ENCODE data around the gene JAKMIP3.

JAKMIP3 gene

DNA sequence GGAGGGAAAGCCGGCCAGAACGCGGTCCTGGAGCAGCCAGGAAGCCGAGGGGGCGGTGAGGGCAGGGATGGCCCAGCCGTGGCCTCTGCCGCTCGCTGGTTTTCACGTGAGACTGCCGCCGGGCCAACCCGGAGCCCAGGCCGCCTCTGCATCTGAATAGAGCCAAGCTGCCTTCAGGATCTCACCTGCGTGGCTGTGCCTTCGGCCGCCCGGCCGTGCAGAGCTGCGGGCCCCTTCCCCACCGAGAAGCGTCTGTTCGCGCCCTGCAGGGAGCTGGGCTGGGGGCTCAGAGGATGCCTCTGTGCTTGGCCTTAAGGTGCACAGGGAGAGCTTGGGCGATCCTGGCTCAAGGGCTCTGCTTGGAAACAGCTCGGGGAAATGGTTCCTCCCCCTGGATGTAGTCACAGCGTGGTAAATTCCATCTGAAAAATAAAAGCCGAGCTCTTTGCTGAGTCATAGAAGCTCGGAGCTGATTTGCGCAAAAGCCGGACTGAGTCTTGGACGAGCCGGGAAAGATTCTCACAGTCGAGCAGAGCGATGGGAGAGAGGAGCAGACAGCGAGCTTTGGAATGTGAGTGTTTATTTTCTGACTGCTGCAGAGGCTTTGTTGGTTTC lies at the start of gene JAKMIP3:
Gene JAKMIP3, plus strand, starts transcription at position 456 of the 615 bp plus-strand sequence. CDS start 38,863 bp downstream, outside the sequence.
- no peak for DNase-seq

DNA sequence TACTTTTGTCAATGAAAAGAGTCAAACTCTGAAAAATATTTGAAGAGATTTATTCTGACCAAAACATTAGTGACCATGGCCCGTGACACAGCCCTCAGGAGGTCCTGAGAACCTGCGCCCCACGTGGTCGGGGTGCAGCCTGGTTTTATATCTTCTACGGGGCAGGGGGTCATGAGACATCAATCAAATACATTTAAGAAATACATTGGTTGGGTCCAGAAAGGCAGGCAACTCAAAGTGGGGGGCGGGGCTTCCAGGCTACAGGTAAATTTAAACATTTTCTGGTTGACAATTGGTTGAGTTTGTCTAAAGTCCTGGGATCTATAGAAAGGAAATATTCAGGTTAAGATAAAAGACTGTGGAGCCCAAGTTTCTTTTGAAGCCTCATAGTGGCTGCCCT lies 49.2 kb upstream of the JAKMIP3 start:
- no peak for DNase-seq

DNA sequence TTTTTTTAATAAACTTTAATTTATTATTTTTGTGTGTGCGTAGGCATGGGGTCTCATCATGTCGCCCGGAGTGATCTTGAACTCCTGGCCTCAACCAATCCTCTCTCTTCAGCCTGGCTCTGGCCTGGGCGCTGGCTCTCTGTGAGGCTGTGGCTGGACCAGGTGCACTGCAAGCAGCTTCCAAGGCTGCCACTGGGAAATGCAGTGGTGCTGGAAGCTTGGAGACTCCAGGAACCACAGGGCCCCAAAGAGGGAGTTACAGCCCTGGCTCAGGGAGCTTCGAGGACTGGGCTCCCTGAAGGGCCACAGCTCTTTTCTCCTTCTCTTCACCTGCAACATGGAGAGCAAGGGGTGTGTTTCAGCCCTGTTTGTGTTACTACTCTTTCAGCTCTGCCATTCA lies 47.3 kb upstream of the JAKMIP3 start:
- no peak for DNase-seq

DNA sequence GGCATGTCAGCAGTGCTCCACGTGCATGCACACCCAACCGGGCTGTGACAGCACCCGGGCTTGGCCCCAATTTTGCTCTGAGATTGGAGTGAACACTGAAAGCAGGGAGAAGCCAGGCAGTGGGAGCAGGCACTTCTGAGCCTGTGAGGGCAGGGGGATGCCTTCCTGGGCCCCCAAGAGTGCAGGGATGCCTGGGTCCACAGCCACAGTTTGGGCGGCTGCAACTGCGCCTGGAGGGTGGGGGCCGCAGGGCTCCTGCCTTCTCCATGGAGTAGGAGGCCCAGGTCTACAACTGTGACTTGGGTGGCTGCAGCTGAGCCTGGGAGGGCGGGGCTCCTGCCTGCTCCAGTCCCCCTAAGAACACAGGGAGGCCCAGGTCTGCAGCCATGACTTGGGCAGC lies 46.4 kb upstream of the JAKMIP3 start:
- DNase-seq: no peak

DNA sequence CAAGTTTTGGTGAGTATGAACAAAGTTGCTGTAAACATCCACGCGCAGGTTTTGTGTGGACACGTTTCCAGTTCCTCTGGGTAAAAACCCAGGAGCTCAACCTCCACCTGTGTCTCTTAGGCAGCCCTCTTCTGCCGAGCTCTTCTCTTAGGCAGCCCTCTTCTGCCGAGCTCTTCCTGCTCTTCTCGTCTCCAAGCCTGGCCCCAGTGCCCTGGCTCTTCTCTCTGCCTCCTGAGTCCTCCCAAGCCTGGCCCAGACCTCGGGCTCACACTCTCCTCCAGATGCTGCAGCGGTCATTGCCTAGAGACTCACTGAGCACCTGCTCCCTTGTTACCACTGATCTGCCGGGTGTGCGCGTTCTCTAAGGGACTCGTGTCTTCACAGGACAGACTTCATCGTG lies 45.3 kb upstream of the JAKMIP3 start:
- DNase-seq: no peak

DNA sequence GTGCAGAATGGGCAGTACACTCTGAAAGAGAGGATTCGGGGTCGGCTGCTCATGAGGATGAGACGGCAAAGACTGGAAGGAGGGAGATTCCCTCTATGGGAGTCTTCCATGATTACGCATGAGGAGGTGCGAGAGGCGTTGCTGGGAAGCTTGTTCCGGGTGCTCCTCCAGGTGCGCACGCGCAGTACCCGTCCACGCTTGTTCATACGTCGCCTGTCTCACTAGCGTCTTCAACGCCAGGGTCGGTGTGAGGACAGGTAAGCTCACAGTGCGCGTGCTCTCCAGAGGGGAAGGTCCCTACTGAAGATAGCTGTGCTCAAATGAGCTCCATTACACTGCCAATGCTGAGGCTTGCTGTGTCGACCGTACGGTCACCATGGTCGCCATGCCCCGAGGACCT lies 44.7 kb upstream of the JAKMIP3 start:
- DNase-seq: no peak

DNA sequence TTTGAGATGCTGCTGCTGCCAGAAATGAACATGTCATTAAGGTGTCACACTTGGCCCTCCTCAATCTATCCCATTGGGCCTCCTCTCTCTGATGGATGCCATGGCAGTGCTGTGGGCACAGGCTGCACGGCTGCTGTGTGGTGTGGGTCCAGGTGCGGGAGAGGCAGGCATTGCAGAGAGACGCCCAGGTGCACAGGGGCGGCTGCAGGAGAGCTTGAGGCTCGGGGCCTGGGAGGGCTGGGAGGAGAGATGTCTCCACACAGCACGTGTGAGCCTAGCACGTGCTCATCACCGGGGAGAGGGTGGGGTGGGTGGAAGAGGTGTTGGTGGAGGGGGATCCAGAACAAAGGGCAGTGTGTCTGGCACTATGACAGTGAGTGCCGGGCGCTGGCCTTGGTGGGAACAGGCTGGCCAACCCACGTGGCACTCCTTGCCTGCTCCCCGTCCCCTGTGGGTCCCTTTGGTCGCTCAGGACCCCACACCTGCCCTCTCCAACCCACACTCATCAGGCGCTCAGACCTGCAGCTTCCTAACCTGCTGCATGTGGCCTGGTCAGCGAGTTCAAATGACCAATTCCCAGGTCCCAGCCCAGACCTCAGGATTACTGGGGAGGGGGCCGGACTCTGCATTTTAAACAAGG lies 44.1 kb upstream of the JAKMIP3 start:
- DNase-seq: no peak

DNA sequence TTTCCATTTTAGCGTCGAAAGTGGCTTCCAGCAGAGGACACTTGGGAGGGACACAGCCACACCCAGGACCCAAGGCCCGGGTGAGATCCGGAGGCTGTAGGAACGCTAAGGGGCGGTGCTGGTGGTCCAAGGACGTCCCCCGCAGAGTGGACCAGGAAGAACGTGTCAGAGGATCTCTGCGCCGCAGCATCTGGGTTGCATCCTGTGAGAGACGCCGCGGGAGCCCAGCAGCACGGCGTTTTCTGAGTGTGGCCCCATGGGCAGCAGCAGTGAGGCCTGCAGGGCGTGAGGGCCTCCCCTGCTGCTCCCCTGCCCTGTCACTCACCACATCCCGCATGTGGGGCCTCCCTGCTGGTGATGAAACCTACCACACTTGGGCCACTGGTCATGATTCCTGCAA lies 43.5 kb upstream of the JAKMIP3 start:
- DNase-seq: no peak

DNA sequence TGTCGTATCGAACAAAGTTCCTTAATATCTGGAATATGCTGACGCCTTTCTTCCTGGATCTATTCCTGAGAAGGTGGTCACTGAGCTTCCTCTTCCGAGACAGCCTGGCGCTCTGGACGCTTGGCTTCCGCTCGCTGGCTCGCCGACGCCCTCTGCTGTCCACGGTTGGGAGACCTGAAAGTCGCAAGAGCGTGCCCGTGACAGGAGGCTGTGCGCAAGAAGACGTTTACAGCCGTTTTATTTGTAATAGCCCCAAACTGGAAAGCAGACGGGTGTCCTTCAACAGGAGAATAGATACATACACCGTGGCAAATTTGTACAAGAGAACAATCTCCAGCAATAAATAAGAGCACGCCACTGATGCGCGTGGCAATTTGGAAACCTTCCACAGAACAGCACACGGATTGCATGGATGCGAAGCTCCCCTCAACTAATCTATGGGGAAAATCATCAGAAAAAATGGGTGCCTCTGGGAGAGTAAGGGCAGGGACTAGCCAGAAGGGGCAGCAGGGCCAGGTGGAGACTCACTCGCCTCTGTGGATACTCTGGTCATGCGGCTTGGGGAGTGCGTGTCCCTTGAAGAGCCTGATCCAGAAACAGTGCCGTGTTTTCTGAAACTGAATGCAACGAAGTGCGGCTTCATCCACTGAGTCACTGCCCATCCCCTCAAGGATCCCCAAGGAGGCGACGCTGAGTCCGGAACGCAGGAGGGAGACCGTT lies 42.5 kb upstream of the JAKMIP3 start:
- peak; percentile 86 to 88 for DNase-seq

DNA sequence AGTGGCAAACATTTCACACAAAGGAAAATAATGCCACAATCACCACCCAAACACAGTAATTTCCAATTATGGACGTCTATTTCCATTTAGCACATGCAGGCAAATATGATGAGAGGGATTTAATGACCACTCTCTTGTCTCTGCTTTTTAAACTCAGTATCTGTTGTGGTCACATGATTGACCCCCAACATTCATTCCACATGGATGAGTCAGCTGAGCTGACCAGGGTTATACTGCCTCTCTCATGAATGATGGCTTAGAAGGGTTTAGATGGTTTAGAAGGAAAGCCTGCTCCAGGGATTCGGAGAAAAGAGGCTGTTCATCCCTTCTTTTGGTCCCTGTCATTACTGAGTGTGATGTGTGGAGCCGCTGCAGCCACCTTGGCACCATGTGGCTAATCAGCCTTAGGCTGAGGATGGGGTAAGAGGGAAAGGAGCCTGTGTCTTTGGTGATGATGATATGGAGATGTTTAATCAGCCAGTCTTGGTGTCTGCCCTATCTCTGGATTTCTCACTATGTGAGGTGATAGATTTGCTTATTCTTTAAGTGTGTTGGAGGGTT lies 38.2 kb upstream of the JAKMIP3 start:
- no peak for DNase-seq

DNA sequence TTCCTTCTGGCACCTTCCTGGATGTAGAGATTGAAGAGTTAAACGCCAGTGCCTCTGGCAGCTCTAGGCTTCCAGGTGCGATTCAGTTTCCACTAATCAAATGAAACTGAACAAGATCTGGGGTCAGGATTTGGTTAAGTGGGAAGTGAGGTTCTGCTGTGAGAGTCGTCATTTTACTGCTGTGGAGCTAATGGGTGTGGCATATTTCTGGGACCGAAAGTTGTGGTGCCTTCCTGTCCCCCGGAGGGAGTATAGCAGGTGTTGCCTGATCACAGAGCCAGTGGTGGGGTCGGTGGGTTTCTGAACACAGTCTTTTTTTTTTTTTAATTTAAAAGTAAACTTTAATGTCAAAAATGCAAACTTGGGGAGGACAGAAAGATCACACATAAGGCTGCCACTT lies 37.0 kb upstream of the JAKMIP3 start:
- DNase-seq: no peak

DNA sequence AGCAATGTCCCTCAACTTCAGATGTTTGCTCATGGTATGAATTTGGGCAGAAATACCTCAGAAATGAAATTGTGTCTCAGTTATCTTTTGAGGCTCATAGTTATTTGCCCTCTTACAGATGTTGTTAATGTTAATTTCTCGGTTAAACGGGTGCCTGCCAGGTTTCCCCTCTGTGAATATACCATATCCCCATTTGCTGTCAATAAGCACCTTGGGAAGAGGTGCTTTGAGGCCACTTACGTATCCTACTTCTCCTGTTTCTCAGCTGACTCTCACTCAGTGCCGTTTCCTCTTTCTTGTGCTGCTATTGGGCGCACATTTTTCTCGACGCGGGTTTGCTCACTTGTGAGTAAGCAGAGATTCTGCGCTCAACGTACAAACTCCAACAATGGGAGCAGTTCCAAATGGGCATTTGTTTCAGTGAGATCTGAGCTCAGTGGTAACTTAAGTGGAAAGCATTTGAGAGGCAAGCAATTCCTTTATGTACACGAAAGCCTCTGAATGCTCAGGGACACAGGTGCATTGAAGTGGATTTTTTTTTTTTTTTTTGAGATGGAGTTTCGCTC lies 34.8 kb upstream of the JAKMIP3 start:
- DNase-seq: no peak

DNA sequence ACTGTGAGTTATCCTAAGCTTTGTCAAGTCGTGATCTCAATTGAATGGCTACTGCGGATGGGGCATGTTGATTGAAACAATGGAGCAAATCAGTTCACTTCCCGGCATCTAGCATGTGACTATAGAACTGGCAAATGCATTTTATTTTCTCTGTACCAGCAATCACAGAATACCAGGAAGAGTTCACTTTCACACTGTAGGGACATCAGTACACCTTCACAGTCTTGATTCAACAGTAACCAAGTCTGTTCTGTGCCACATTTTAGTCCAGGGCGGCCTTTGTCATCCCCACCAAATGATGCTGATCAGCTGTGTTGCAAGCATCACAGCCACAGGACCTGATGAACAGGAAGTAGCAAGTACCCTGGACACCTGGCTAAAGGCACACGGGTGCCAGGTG lies 32.1 kb upstream of the JAKMIP3 start:
- no peak for DNase-seq

DNA sequence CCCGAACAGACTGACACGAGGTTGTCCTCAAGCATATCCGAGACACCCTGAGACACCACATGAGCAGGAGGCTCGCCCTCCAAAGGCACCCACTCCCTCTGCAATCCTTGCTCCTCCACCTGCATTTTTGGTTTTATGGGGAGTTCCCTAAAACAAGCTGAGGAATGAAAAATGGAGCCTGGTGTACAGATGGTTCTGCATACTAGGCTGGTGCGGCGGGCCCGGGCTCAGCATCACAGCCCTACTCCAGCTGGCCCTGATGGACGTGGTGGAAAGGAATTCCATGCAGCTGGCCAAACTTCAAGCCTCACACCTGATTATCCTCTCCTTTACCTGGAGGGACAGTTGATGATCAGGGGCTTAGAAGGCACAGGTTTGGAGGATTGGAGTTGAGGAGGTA lies 30.3 kb upstream of the JAKMIP3 start:
- DNase-seq: no peak

DNA sequence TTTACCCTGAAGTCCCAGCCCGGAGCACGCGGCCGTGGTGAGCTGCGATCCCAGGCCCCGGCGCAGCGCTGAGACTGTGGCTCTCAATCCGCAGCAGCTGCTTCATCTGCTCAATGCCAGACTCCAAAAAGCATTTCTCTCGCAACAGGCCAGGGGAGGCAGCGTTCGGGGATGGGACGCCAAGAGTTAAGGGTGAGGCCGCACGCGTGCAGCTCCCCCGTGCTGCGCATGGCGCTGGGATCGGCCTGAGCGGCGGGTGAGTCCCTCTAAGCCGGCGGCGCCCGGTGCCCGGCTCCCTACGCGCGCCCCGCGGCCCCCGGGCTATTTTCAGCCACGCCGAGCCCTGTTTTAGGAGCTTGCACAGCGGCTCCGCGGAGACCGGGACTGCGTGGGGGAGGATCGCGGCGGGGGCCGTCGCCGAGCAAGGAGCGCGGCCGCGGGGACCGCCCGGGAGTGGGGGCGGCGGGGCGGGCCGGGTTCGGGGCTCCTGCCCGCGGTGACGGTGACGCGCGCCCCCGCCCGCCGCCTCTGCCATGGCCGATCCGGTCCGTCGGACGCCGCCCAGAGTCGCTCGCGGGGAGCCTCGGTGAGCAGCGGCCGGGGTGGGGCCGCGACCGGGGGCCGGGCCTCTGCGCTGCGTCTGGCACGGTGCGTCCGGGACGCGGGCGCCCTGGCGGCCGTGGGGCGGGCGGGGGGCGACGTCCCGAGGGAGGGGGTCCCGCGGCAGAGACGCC lies 29.4 kb upstream of the JAKMIP3 start:
- DNase-seq: peak; percentile 28 to 32

DNA sequence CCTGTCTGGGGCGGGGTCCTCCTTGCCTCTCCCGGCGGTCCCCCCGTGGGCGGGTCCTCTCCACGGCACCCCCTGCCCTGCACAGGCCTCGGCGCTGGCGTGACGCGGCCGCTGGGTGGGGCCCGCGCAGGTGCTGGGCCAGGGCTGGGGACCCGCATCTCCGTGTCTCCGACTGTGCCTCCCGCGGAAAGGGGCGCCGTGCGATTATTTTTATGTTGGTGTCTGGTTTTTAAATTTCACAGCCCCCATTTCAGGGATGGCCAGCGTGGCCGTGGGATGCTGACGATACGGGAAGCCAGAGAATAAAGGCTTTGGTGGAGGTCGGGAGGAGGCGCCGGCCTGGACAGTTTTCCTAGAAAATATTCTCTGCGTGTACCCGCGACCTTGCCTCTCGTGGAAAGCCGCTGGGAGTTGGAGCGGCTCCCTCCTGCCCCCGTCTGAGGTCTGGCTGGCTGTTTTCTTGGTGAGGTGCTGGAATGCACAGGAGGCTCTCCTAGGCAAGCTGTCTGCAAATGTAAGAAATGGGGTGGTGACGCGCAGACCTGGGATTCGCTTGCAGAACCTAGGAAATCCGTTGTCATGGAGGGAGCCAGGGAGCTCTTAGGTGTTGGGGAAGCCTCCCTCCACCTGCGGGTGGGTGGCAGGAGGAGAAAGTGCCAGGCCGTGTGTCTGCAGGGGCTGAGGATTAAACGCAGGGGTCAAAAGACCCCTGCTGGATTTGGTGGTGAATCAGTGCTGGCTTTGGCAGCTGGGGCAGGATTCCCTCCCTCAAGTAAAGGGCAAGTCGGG lies 28.7 kb upstream of the JAKMIP3 start:
- DNase-seq: peak in 1 of 2 experiments; percentile 25

DNA sequence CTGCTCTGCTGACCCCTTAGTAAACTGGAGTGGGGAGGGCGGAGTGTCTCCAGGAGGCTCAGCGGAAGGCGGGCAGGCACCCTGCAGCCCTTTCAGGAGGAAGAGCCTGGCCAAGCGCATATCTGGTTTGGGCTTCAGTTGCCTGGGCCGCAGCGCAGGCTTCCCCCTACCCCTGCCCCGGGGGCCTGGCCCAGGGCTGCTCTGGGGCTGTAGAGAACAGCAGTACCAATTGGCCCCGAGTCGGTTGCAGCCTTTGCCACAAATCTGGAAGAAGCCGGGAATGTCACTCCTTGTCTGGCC lies 28.1 kb upstream of the JAKMIP3 start:
- no peak for DNase-seq

DNA sequence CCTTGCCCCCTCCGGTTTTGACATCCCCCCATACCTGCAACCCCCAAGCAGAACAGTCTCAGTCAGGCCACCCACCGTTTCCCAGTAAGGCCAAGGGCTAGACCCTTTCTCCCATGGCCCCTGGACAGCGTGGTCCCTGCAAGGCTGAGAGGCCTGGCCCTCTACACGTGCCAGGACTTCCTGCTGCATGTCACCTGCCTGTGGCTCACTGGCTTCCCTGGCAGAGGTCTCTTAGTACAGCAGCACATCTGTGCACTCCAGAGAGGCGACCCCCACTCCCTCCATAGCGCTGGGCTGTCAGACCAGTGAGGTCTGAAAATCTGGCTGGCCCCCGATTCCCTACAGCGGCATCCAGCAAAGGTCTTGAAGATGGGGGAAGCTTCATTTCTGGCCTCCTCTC lies 26.4 kb upstream of the JAKMIP3 start:
- no peak for DNase-seq

DNA sequence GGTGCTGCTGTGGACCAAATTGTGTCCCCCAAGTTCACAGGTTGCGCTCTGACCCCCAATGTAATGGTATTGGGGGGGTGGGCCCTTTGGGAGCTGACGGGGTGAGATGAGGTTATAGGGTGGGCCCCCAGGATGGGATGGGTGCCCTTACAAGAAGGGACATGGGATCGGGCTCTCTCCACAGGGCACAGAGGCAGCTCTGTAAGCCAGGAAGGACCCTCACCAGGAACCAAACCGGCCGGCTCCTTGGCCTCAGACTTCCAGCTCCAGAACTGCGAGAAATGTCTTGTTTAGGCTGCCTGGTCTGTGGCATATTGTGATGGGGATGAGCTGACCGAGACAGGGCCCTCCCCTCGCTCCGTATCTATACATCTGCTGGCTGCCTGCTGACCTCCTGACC lies 25.7 kb upstream of the JAKMIP3 start:
- DNase-seq: no peak

DNA sequence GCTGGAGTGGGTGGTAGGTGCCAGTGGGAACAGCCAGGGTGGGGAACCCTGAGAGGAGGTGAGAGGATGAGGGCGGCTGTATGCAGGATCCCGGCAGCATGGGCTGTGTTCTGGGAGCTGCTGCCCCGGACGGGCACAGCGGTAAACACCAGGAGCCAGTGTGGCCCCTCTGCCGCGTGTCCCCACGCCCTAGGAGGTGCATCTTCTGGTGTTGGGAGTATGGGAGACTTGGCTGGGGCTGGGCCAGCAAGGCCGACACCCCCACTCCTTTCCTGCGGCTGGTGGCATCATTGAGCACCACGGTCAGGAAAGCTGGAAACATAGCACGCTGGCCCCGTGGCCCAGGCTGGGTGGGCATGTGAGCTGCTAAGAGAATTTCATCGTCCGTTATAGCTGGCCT lies 24.4 kb upstream of the JAKMIP3 start:
- DNase-seq: no peak

DNA sequence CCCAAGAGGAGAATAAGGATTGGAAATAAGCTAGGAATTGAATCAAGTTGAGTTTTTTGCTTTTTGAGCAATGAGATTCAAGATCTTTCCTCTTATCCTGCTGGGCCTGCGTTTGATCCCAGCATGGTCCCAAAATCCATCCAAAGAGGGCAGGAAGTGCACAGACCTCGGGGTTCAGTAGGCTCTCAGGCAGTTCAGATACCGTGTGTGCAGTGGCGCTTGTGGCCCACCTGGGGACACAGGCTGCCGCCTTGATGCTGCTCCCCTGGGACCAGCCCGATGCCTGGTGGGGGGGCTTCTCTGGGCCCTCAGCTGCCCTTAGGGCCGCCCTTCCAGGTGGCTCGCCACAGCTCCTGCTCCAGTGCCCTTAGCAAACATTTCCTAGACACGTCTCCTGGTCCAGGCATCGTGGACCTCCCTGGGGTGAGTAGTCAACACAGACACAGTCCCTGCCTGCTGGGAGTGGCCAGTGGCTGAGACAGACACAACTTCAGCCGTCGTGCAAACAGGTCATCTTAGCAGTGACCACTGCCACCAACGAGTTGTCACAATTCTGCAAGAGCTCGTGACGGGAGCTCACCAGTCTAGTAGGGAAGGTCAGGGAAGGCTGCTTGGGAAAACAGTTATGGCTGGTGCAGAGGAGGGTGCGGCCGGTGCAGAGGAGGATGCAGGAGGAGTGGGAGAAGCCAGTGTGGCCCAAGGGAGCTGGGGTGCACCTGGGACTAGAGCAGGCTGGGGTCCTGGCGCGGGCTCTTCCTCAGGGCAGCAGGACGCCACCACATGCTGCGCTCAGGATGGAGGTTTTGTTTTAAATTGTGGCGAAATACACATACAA lies 21.7 kb upstream of the JAKMIP3 start:
- no peak for DNase-seq
